Medulla oblongata (tissue), 1 donor: Measurements from ENCODE around the gene DPAGT1.
A peak's percentile ranks its signal among the peaks of the same experiment; 100 is the strongest.

Experiments
- DNase-seq: peaks from one replicate; pipeline ENCODE4 v3.0.0-alpha.2; 2015; ENCODE audit errors: extremely low spot score

Gene DPAGT1

DNA sequence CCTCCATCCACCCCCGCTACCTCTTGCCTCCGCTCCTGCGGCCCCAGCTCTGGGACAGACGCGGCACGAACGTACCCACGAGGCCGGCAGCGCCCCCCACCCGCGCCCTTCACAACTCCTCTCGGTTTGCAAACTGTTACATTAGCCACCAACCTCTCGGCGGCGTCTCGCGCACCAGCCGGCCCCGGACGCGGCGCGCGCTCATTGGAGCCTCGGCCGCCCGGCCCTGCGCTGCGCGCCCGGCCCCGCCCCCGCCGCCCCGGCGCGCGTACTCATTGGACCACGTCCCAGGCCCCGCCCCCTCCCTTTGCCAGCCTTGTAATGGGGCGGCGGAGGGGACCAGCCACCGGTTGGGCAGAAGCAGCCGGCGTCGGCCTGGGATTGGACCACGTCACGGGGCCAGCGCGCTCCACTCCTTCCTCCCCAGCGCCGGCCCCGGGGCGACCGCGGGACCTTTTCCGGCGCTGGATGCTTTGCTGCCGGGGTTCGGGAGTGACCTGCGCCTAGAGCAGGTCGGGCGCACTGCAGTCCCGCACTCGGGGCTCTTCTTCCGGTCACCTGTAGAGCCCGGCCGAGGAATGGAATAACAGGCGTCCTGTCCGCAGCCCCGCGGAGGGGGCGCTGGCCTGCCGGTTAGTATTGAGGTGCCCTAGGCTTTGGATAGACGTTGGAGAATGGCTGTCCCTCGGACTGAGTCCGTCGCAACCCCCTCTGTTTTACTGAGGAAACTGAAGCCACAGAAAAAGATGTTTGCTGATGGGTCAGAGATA is 44.5 kb downstream of the DPAGT1 start, which contains the start of gene HYOU1:
TSS of gene HYOU1 (minus strand) at position 206 of the 770 bp plus-strand sequence. CDS start 1,045 bp downstream, outside the sequence.
- peak; percentile 97 for DNase-seq

DNA sequence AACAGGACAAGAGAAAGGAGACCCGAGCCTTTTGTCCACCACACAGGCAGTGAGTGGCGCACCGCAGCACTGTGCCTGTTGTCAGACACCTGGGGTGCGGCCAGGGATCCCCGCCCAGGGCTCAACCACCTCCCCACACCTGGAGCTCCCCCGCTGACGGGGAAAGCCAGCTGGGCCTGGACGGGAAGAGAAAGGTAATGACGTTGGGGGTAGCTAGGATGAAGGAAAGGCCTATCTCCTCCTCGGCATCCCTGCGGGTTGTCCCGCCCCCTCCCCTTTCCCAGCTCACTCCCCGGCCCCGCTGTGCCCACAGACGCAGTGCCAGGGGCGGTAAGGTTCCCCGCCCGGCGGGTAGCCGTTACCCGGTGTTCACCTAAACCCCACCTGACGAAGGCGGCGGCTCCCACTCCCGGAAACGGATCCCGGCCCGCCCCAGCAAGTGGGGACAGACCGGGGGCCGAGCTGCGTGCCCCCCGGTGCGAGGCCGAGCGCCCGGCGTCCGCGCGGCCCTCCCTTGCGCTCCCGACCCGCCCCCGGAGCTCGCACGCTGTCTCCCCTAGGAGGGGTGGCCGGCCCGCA is 45.1 kb downstream of the DPAGT1 start:
- DNase-seq: no peak

DNA sequence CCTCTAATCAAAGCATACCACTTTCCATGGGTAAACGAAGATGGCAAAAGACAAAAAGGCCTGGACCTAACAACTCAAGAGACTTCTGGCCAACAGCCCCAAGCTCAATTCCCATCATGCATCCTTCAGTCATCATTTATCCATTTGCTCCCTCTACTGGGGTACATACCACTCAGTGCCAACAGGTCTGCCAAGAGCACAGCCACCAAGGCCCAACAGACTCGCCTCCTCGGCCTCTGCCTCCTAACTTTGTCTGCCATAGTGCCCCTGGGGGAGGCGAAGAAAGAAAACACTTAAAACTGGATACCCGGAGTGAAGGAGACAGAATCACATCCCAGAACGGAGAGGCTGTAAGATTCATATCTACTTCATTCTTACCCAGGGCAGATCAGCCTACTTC is 45.8 kb downstream of the DPAGT1 start:
- peak; percentile 21 for DNase-seq

DNA sequence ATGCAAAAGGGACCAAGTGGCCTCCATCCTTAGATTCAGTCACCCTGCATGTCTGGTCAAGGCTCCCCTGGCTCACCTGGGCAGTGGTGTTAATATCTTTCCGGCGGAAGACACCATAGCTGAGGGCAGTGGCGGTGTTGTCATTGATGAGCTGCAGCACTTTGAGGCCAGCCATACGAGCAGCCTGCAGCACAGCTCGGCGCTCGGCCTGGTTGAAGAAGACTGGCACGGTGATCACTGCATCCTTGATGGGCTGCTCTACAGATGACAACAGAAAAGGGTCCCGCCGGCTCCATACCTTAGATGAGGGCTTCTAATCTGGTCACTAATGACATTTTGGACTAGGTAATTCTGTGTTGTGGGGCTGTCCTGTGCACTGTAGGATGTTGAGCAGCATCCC is 47.2 kb downstream of the DPAGT1 start:
- DNase-seq: no peak

DNA sequence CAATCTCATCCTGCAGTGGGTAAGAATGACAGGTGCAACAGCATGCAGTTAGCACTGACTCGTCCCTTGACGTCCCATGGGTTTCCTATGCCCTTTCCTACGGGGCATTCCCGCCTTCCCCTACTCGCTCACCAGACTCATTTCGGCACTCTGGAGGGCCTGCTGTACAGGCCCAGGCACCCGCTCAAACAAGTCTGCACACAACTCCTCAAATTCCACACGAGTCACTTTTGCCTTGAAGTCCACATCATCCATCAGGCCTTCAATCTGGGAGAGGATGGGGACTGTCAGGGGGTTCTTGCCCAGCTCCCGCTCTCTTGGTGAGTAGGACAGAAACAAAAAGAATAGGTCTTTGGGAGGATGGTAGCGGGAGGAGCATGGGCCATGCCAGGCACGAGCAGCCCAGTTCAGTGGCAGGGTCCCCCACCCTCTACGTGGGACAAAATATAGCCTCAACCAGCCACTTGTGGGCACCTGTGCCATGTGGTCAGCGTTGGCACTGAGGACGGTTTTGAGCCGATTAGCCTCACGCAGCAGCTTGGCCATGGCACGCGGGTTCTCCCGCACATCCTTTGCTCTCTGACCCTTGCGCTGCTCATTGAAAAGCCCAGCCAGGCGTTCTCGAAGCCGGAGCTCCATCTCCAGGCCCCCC is 49.4 kb downstream of the DPAGT1 start:
- no peak for DNase-seq

DNA sequence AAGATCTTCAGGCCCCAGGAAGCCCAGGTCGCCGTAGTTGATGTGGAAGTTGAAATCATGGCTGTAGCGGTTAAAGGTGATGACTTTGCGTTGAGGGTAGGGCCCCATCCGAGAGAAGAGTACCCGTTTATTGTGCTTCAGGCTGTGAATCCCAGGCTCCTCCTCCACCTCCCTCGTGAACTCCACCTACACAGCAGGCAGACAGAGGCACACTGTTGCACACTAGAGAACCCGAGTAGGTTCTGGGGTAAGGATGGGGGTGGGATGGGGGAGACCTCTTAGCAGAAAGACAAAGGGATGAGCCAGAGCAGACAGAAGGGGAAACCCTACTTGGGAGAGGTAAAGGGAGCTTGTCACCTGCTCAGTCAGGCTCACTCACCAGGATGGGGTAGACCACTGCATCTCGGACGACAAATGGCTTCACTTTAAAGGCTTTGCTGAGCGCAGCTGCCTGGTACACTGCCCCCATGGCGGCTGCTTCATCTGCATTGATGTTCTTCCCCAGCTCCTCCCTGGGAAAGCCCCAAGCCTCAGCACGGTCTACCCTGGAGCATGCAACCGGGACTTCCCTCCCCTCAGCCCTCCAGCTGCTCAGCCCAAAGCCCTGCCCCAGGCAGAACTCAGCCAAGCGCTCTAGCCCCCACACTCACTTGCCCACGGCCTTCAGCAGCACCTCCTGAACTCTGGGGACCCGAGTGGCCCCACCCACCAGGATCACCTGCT is 50.1 kb downstream of the DPAGT1 start:
- no peak for DNase-seq

DNA sequence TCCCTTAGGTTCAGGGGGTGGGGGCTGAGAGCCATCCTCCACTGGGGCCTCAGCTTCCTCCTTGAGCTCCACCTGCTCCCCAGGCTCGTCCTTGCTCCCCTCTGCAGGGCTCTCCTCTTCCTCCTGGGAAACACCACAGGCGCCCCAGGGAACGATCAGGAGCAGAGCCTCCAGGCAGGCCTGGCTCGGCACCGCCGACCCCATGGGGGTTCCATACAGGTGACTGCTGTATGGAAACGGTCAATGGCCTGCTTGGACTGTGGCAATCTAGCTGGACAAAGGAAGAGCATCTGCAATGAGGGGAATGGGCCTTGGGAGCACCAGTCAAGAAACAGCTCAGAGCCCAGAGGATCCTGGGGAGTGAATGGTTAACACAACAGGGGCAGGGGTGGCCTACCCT is 52.6 kb downstream of the DPAGT1 start:
- DNase-seq: no peak

DNA sequence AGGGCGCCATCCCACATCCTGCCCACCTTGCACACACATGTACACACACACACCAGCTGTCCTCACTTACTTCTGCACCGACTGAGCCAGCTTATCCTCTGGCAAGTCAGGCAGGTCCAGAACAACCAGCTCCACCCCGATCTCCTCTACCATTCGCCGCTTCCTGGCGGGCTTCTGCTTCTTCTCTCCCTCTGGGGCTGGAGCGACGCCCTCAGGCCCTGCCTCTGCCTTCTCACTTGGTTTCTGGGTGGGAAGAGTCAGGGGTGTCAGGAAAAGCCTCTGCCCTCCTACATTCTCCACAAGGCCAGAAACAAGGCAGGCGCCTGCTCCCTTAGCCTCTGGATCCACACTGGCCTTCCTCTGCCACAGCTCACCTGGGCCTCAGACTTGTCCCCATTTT is 53.0 kb downstream of the DPAGT1 start:
- DNase-seq: no peak

DNA sequence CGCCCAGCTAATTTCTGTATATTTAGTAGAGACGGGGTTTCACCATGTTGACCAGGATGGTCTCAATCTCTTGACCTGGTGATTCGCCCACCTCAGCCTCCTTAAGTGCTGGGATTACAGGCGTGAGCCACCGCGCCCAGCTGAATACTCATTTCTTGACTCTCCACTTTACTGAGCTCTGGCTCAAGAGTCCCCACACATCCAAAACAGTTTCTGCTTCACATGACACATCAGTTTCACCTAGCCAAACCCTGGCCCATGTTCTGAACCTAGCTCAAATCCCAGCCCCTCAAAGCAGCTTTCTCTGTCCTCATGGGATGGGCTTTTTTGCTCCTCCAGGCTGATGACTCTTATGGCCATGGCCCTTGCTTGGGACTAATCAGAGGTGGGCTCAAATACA is 54.4 kb downstream of the DPAGT1 start:
- DNase-seq: no peak
